HG03457 (cell line): Measurements from ENCODE around the gene MAPK13.
"Not testable (repeated sequence)": the region's sequence is repeated elsewhere in the genome, so short reads cannot be mapped to it uniquely, and the experiment has no call there.

Experiments
- ATAC-seq: cut with Tn5 transposase; IDR thresholded peaks from one replicate; pipeline ENCODE4 v1.9.1; 2021; ENCODE audit warnings: moderate number of reproducible peaks; ENCODE audit not compliant: unreplicated experiment

MAPK13 gene

GRCh38 chr6:36129941-36130666 lies at the start of gene MAPK13:
MAPK13 (plus strand) TSS chr6:36130513; CDS start chr6:36130583, 70 bp downstream.
- ATAC-seq, result no peak

GRCh38 chr6:36082318-36082717 lies 48.0 kb upstream of the MAPK13 start:
- no peak for ATAC-seq

- ATAC-seq, result no peak
Observed at GRCh38 chr6:36083446-36083845, 46.9 kb upstream of the MAPK13 start.

- not testable (repeated sequence) for ATAC-seq
Observed at GRCh38 chr6:36088204-36088603, 42.1 kb upstream of the MAPK13 start.

- ATAC-seq, result no peak
Observed at GRCh38 chr6:36089048-36089447, 41.3 kb upstream of the MAPK13 start.

GRCh38 chr6:36094238-36094637 lies 36.1 kb upstream of the MAPK13 start:
- ATAC-seq, result no peak

GRCh38 chr6:36094753-36095496 lies 35.4 kb upstream of the MAPK13 start:
- no peak for ATAC-seq

GRCh38 chr6:36095497-36096391 lies 34.6 kb upstream of the MAPK13 start:
- no peak for ATAC-seq

GRCh38 chr6:36098253-36098919 lies 31.9 kb upstream of the MAPK13 start:
- no peak for ATAC-seq

GRCh38 chr6:36098920-36099647 lies 31.2 kb upstream of the MAPK13 start:
- no peak for ATAC-seq

GRCh38 chr6:36099869-36100483 lies 30.3 kb upstream of the MAPK13 start:
- ATAC-seq, result no peak

- ATAC-seq, result no peak
Observed at GRCh38 chr6:36101691-36102090, 28.6 kb upstream of the MAPK13 start.

GRCh38 chr6:36102853-36103252 lies 27.5 kb upstream of the MAPK13 start:
- no peak for ATAC-seq

- no peak for ATAC-seq
Observed at GRCh38 chr6:36104836-36105235, 25.5 kb upstream of the MAPK13 start.

- no peak for ATAC-seq
Observed at GRCh38 chr6:36109092-36109491, 21.2 kb upstream of the MAPK13 start.

- no peak for ATAC-seq
Observed at GRCh38 chr6:36110050-36110449, 20.3 kb upstream of the MAPK13 start.

GRCh38 chr6:36110863-36111262 lies 19.4 kb upstream of the MAPK13 start:
- ATAC-seq, result no peak

- no peak for ATAC-seq
Observed at GRCh38 chr6:36111526-36111925, 18.8 kb upstream of the MAPK13 start.

GRCh38 chr6:36113049-36113448 lies 17.3 kb upstream of the MAPK13 start:
- ATAC-seq, result no peak

GRCh38 chr6:36113703-36114102 lies 16.6 kb upstream of the MAPK13 start:
- ATAC-seq, result no peak
